ENCODE data around the gene COG8.

The COG8 gene

GRCh38 chr16:69307856-69308255 lies 31.5 kb downstream of the COG8 start:
- TF ChIP-seq CTCF (IDR thresholded peaks at IDR 0.05; ENCODE audit: insufficient read depth, low read length, missing control alignments) = no peak
- POLR2A ChIA-PET = interaction anchor here (0.6 kb wide), 1 partner anchor 92 kb away, joined by 3 read pairs; no protein-coding TSS in a partner anchor
- CTCF ChIA-PET = no interaction called here
- DNase-seq (ENCODE audit: low read depth, low spot score) = no peak
- H3K4me3 ChIP-seq (ENCODE audit: low read depth, low read length) = no peak overlapping the region

GRCh38 chr16:69307091-69307490 lies 32.3 kb downstream of the COG8 start:
- H3K4me3 ChIP-seq (ENCODE audit: low read depth, low read length) = no peak overlapping the region
- POLR2A ChIA-PET = no interaction called here
- TF ChIP-seq CTCF (IDR thresholded peaks at IDR 0.05; ENCODE audit: insufficient read depth, low read length, missing control alignments) = no peak
- DNase-seq (ENCODE audit: low read depth, low spot score) = no peak
- CTCF ChIA-PET = interaction anchor here (2.6 kb wide), 1 partner anchor 157 kb away, joined by 15 read pairs; no protein-coding TSS in a partner anchor

GRCh38 chr16:69306031-69306430 lies 33.3 kb downstream of the COG8 start:
- DNase-seq (ENCODE audit: low read depth, low spot score) = no peak
- ChIA-PET POLR2A (no interaction called here), CTCF (interaction anchor here (2.6 kb wide), 1 partner anchor 156 kb away, joined by 15 read pairs; no protein-coding TSS in a partner anchor)
- no peak for TF ChIP-seq CTCF (IDR thresholded peaks at IDR 0.05; ENCODE audit: insufficient read depth, low read length, missing control alignments)
- H3K4me3 ChIP-seq (ENCODE audit: low read depth, low read length) = no peak overlapping the region

- H3K4me3 ChIP-seq (ENCODE audit: low read depth, low read length) = no peak overlapping the region
Measured at GRCh38 chr16:69302301-69302700, 37.1 kb downstream of the COG8 start.

GRCh38 chr16:69301861-69302260 lies 37.5 kb downstream of the COG8 start:
- no peak overlapping the region for H3K4me3 ChIP-seq (ENCODE audit: low read depth, low read length)
- POLR2A ChIA-PET = no interaction called here
- no peak for DNase-seq (ENCODE audit: low read depth, low spot score)
- TF ChIP-seq CTCF (IDR thresholded peaks at IDR 0.05; ENCODE audit: insufficient read depth, low read length, missing control alignments) = no peak
- CTCF ChIA-PET = interaction anchor here (1.2 to 2.8 kb wide), 5 partner anchors 9 to 152 kb away, joined by 4 to 12 read pairs (median 10); partner anchors contain the start of gene VPS4A

More at GRCh38 chr16:69302301-69302700, 37.1 kb downstream of the COG8 start:
- CTCF ChIA-PET = interaction anchor here (0.6 to 2.8 kb wide), 7 partner anchors 8 to 153 kb away, joined by 4 to 12 read pairs (median 6); partner anchors contain the start of gene VPS4A
- TF ChIP-seq CTCF (IDR thresholded peaks at IDR 0.05; ENCODE audit: insufficient read depth, low read length, missing control alignments) = no peak
- POLR2A ChIA-PET = no interaction called here
- DNase-seq (ENCODE audit: low read depth, low spot score) = no peak

GRCh38 chr16:69301187-69301586 lies 38.2 kb downstream of the COG8 start:
- no peak for TF ChIP-seq CTCF (IDR thresholded peaks at IDR 0.05; ENCODE audit: insufficient read depth, low read length, missing control alignments)
- ChIA-PET POLR2A (no interaction called here), CTCF (interaction anchor here (0.7 to 2.8 kb wide), 5 partner anchors 9 to 151 kb away, joined by 3 to 12 read pairs (median 10); no protein-coding TSS in a partner anchor)
- DNase-seq (ENCODE audit: low read depth, low spot score) = no peak
- no peak overlapping the region for H3K4me3 ChIP-seq (ENCODE audit: low read depth, low read length)
